GM21723 (cell line): ENCODE measurements around the gene ST7.
"Not testable (repeated sequence)": the region's sequence is repeated elsewhere in the genome, so short reads cannot be mapped to it uniquely, and the experiment has no call there.

ENCODE experiments used
- ATAC-seq: cut with Tn5 transposase; IDR thresholded peaks from one replicate; pipeline ENCODE4 v1.9.1; 2021; ENCODE audit warnings: mild to moderate bottlenecking, moderate library complexity; ENCODE audit not compliant: unreplicated experiment

ST7 gene

GRCh38 chr7:117023325-117023854, 70.1 kb downstream of the ST7 start:
- peak; percentile 81 for ATAC-seq

- ATAC-seq, result no peak
These were observed 71.5 kb downstream of the ST7 start for GRCh38 chr7:117024811-117025210.

GRCh38 chr7:117025891-117026290, 72.6 kb downstream of the ST7 start:
- no peak for ATAC-seq

GRCh38 chr7:117030346-117030745, 77.0 kb downstream of the ST7 start:
- ATAC-seq, result not testable (repeated sequence)

GRCh38 chr7:117030793-117031192, 77.5 kb downstream of the ST7 start:
- ATAC-seq, result not testable (repeated sequence)

- ATAC-seq, result no peak
These were observed 79.5 kb downstream of the ST7 start for GRCh38 chr7:117032810-117033209.

- no peak for ATAC-seq
These were observed 81.7 kb downstream of the ST7 start for GRCh38 chr7:117034851-117035464.

- ATAC-seq, result no peak
These were observed 82.2 kb downstream of the ST7 start for GRCh38 chr7:117035465-117035862.

- no peak for ATAC-seq
These were observed 82.9 kb downstream of the ST7 start for GRCh38 chr7:117036053-117036669.

GRCh38 chr7:117036836-117037235, 83.5 kb downstream of the ST7 start:
- ATAC-seq, result no peak

GRCh38 chr7:117038408-117038807, 85.1 kb downstream of the ST7 start:
- ATAC-seq, result no peak

- ATAC-seq, result peak; percentile 85
These were observed 87.7 kb downstream of the ST7 start for GRCh38 chr7:117041007-117041406.

- ATAC-seq, result no peak
These were observed 88.5 kb downstream of the ST7 start for GRCh38 chr7:117041822-117042221.

- ATAC-seq, result no peak
These were observed 90.0 kb downstream of the ST7 start for GRCh38 chr7:117043108-117043825.

- ATAC-seq, result no peak
These were observed 91.4 kb downstream of the ST7 start for GRCh38 chr7:117044664-117045063.

GRCh38 chr7:117045927-117046710, 92.8 kb downstream of the ST7 start:
- ATAC-seq, result no peak

- ATAC-seq, result no peak
These were observed 94.2 kb downstream of the ST7 start for GRCh38 chr7:117047496-117047895.

- ATAC-seq, result no peak
These were observed 95.0 kb downstream of the ST7 start for GRCh38 chr7:117048114-117048866.

- no peak for ATAC-seq
These were observed 95.6 kb downstream of the ST7 start for GRCh38 chr7:117048882-117049281.

GRCh38 chr7:117051808-117052207, 98.5 kb downstream of the ST7 start:
- no peak for ATAC-seq
